Lower leg skin (tissue), 4 donors: ENCODE data around the gene TGFBR2. TPM values are rescaled to one million over a fixed set of nuclear protein-coding genes. Genes with fewer than 3 reads are reported as not detected.

Source experiments
- DNase-seq, 2 donors: peaks; one replicate each; pipeline ENCODE4 v3.0.0-alpha.2; 2019; ENCODE audit warnings: low spot score in 2 of 2
- H3K4me3 ChIP-seq: fragments of 200-600 bp; sonication (generic); 2 replicates; pipeline ENCODE4 v1.5.1; 2017; ENCODE audit warnings: mild to moderate bottlenecking, low read depth; ENCODE audit not compliant: poor library complexity, severe bottlenecking
- CTCF ChIP-seq, 3 donors: fragments of 450-650 bp; IDR thresholded peaks; one replicate each; pipeline ENCODE4 v1.5.1; 2016; ENCODE audit warnings: antibody characterized with exemption in 3 of 3, mild to moderate bottlenecking in 3 of 3, moderate library complexity in 2 of 3
- POLR2A ChIP-seq, 2 donors: fragments of 450-650 bp; IDR thresholded peaks; one replicate each; pipeline ENCODE4 v1.6.1; 2016 to 2017; ENCODE audit warnings: antibody characterized with exemption in 2 of 2, mild to moderate bottlenecking in 1 of 2, moderate library complexity in 1 of 2
- WGBS, 2 donors: methylation state at CpG; one replicate each; pipeline ENCODE4 v1.1.5; 2018; 5-methylcytosine and 5-hydroxymethylcytosine counted together
- intact Hi-C: fragments of 100-400 bp; cut with DNase I; formaldehyde crosslinking; loops from one replicate; pipeline ENCODE4 v1.15.0; 2023; ENCODE audit warnings: low total_unique reads
- total RNA-seq, 4 donors: library from RNA; depleted of rRNA; stranded (reverse); fragments of >200 nt; gene quantifications; one replicate each; pipeline ENCODE4 v1.1.0, GENCODE V29; 2016

The TGFBR2 gene
- total RNA-seq, 4 donors from 2014 or later = 57.8 to 109 (median 71.4) TPM

DNA sequence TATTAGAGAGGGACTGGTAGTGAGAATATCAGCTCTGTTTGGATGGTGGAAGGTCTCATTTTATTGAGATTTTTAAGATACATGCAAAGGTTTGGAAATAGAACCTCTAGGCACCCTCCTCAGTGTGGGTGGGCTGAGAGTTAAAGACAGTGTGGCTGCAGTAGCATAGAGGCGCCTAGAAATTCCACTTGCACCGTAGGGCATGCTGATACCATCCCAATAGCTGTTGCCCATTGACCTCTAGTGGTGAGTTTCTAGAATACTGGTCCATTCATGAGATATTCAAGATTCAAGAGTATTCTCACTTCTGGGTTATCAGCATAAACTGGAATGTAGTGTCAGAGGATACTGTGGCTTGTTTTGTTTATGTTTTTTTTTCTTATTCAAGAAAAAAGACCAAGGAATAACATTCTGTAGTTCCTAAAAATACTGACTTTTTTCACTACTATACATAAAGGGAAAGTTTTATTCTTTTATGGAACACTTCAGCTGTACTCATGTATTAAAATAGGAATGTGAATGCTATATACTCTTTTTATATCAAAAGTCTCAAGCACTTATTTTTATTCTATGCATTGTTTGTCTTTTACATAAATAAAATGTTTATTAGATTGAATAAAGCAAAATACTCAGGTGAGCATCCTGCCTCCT, 87.2 kb downstream of the TGFBR2 start:
- intact Hi-C loops = loop anchor here (10.0 kb wide), 1 partner anchor 579 kb away; no protein-coding TSS in a partner anchor
- TF ChIP-seq CTCF (IDR thresholded peaks at IDR 0.05) (peak in 1 of 3 donors; percentile 45), POLR2A (IDR thresholded peaks at IDR 0.05) (no peak)
- H3K4me3 ChIP-seq = no peak overlapping the region
- WGBS, 2 donors = 0% methylated on average over 2 of the region's 2 CpGs
- DNase-seq = peak in 1 of 2 donors; percentile 51

DNA sequence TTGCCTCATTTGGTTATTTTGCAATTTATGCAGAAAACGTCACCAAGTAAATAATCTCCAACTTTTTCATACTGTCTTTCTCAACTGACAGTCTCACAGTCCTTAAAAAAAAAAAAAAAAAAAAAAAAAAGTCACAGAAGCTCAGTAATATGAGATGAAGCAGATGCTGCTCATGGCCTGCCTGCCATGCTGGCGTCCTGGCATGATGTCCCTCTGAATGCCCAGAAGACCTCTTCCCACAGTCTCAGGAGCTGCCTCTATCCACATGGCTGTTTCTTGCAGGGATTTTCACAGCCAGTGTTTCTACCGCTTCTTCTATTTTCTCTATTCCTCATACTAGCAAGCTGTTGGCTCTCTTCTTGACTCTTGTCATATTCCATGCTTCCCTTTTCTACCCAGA, 87.7 kb downstream of the TGFBR2 start:
- no peak overlapping the region for H3K4me3 ChIP-seq
- intact Hi-C loops = loop anchor here (10.0 kb wide), 1 partner anchor 579 kb away; no protein-coding TSS in a partner anchor
- 75% methylated on average over 3 of the region's 3 CpGs for WGBS, 2 donors
- TF ChIP-seq CTCF (IDR thresholded peaks at IDR 0.05) (no peak), POLR2A (IDR thresholded peaks at IDR 0.05) (no peak)
- no peak for DNase-seq

GRCh38 chr3:30694668-30695067, 88.3 kb downstream of the TGFBR2 start:
- no peak for DNase-seq
- WGBS, 2 donors = 95 to 98% methylated on average over 3 of the region's 3 CpGs
- no peak for TF ChIP-seq POLR2A (IDR thresholded peaks at IDR 0.05)
- TF ChIP-seq CTCF (IDR thresholded peaks at IDR 0.05) = no peak
- intact Hi-C loops = loop anchor here (10.0 kb wide), 1 partner anchor 580 kb away; no protein-coding TSS in a partner anchor
- H3K4me3 ChIP-seq = no peak overlapping the region

- TF ChIP-seq POLR2A (IDR thresholded peaks at IDR 0.05) (no peak), CTCF (IDR thresholded peaks at IDR 0.05) (no peak)
- H3K4me3 ChIP-seq = no peak overlapping the region
- intact Hi-C loops = loop anchor here (10.0 kb wide), 1 partner anchor 581 kb away; no protein-coding TSS in a partner anchor
- DNase-seq = no peak
- 92 to 94% methylated on average over 6 of the region's 6 CpGs for WGBS, 2 donors
Observed at GRCh38 chr3:30695302-30696061, 89.1 kb downstream of the TGFBR2 start.

GRCh38 chr3:30696403-30696819, 90.0 kb downstream of the TGFBR2 start:
- intact Hi-C loops = loop anchor here (10.0 kb wide), 1 partner anchor 582 kb away; no protein-coding TSS in a partner anchor
- DNase-seq = no peak
- TF ChIP-seq POLR2A (IDR thresholded peaks at IDR 0.05) (no peak), CTCF (IDR thresholded peaks at IDR 0.05) (no peak)
- no peak overlapping the region for H3K4me3 ChIP-seq
- WGBS, 2 donors = 20 to 25% methylated on average over 3 of the region's 3 CpGs
